Measurements from ENCODE around the gene NOVA2.

Gene NOVA2

GRCh38 chr19:46002678-46003275 lies 29.1 kb upstream of the NOVA2 start:
- no peak for DNase-seq (ENCODE audit: low read depth in 2 of 2, low spot score in 1 of 2)

GRCh38 chr19:46000491-46001246 lies 27.0 kb upstream of the NOVA2 start:
- peak; percentile 37 to 57 for DNase-seq (ENCODE audit: low read depth in 2 of 2, low spot score in 1 of 2)

- no peak for DNase-seq (ENCODE audit: low read depth in 2 of 2, low spot score in 1 of 2)
Observed at GRCh38 chr19:45999653-46000121, 26.0 kb upstream of the NOVA2 start.

GRCh38 chr19:45998834-45999233 lies 25.2 kb upstream of the NOVA2 start:
- DNase-seq (ENCODE audit: low read depth in 2 of 2, low spot score in 1 of 2), result no peak

GRCh38 chr19:45996933-45997332 lies 23.3 kb upstream of the NOVA2 start:
- no peak for DNase-seq (ENCODE audit: low read depth in 2 of 2, low spot score in 1 of 2)

GRCh38 chr19:45995715-45996385 lies 22.2 kb upstream of the NOVA2 start:
- no peak for DNase-seq (ENCODE audit: low read depth in 2 of 2, low spot score in 1 of 2)

GRCh38 chr19:45994998-45995714 lies 21.5 kb upstream of the NOVA2 start, which contains the start of gene CCDC61:
CCDC61 (plus strand) TSS chr19:45995467; CDS start chr19:46003019, 7,552 bp downstream.
- DNase-seq (ENCODE audit: low read depth in 2 of 2, low spot score in 1 of 2), result peak; percentile 87 to 90

GRCh38 chr19:45994456-45994997 lies 20.9 kb upstream of the NOVA2 start:
- no peak for DNase-seq (ENCODE audit: low read depth in 2 of 2, low spot score in 1 of 2)

- no peak for DNase-seq (ENCODE audit: low read depth in 2 of 2, low spot score in 1 of 2)
Observed at GRCh38 chr19:45990113-45990728, 16.6 kb upstream of the NOVA2 start.

- no peak for DNase-seq (ENCODE audit: low read depth in 2 of 2, low spot score in 1 of 2)
Observed at GRCh38 chr19:45985321-45985720, 11.7 kb upstream of the NOVA2 start.

GRCh38 chr19:45981350-45981749 lies 7.7 kb upstream of the NOVA2 start:
- DNase-seq (ENCODE audit: low read depth in 2 of 2, low spot score in 1 of 2), result no peak

GRCh38 chr19:45978156-45978555 lies 4.5 kb upstream of the NOVA2 start:
- DNase-seq (ENCODE audit: low read depth in 2 of 2, low spot score in 1 of 2), result no peak

- DNase-seq (ENCODE audit: low read depth in 2 of 2, low spot score in 1 of 2), result no peak
Observed at GRCh38 chr19:45976178-45976577, 2.5 kb upstream of the NOVA2 start.

- DNase-seq (ENCODE audit: low read depth in 2 of 2, low spot score in 1 of 2), result no peak
Observed at GRCh38 chr19:45975306-45976070, 1.8 kb upstream of the NOVA2 start.

GRCh38 chr19:45972947-45973540 lies 621 bp downstream of the NOVA2 start:
- DNase-seq (ENCODE audit: low read depth in 2 of 2, low spot score in 1 of 2), result no peak

GRCh38 chr19:45972081-45972946 lies 1.4 kb downstream of the NOVA2 start:
- no peak for DNase-seq (ENCODE audit: low read depth in 2 of 2, low spot score in 1 of 2)

GRCh38 chr19:45971260-45971902 lies 2.3 kb downstream of the NOVA2 start:
- no peak for DNase-seq (ENCODE audit: low read depth in 2 of 2, low spot score in 1 of 2)

GRCh38 chr19:45969676-45970075 lies 4.0 kb downstream of the NOVA2 start:
- DNase-seq (ENCODE audit: low read depth in 2 of 2, low spot score in 1 of 2), result no peak
